ENCODE results near the gene HSPH1.

GRCh38 chr13:31162151-31163008 is 676 bp upstream of the HSPH1 start:
- TF ChIP-seq CTCF (optimal IDR thresholded peaks at IDR 0.05 in 1 of 3, IDR thresholded peaks at IDR 0.05 in 1 of 3, conservative IDR thresholded peaks at IDR 0.05 in 1 of 3; ENCODE audit: extremely low read depth in 1 of 3, insufficient read depth in 2 of 3, low read length in 3 of 3): no peak
- no peak for TF ChIP-seq EZH2 (IDR thresholded peaks at IDR 0.05; ENCODE audit: low read length)
